Erythroblast (primary cell): Measurements from ENCODE around the gene GOLGA5.

Source experiments
- GATA1 ChIP-seq: IDR thresholded peaks from 2 replicates; pipeline ENCODE4 v1.6.1; 2011; ENCODE audit warnings: low read depth, mild to moderate bottlenecking, control low read depth, low read length, moderate library complexity
- POLR2A ChIP-seq: IDR thresholded peaks from 2 replicates; pipeline ENCODE4 v1.6.1; 2011; ENCODE audit warnings: mild to moderate bottlenecking, low read length

GRCh38 chr14:92830902-92831301, 36.8 kb downstream of the GOLGA5 start:
- TF ChIP-seq POLR2A (no peak), GATA1 (no peak)
